GM19043 (cell line): ENCODE measurements around the gene SLC35F3.

ENCODE experiments used
- ATAC-seq: cut with Tn5 transposase; IDR thresholded peaks from one replicate; pipeline ENCODE4 v1.9.1; 2021; ENCODE audit warnings: low read depth; ENCODE audit not compliant: unreplicated experiment

SLC35F3 gene

DNA sequence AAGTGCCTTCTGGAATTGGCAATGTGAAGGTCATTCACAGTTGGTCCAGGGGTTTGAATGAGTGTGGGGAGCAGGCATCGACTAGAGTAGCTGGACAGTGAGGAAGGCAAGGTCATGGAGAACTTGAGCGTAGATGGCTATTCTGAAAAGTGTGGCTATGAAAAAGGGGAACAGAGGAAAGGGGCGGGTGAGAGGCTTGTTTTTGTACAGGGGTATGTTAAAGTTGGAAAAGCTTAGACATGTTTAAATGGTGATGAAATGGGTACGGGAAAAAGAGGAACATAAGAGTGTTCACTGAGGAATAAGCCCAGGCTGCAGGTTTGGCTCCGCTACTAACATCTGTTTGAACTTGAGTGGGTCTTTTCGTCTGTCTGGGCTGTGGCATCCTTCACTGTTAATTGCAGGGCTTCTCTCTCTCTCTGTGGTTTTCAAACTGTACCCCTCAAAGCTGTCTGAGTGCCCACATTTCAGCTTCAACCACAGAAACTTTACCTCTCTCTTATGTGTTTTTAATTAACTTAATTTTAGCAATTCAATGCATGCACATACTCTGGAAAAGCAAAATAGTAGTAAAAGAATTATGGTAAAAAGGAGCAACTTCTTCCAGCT lies 398.0 kb downstream of the SLC35F3 start:
- ATAC-seq: no peak

GRCh38 chr1:234303231-234303630 lies 398.8 kb downstream of the SLC35F3 start:
- no peak for ATAC-seq

DNA sequence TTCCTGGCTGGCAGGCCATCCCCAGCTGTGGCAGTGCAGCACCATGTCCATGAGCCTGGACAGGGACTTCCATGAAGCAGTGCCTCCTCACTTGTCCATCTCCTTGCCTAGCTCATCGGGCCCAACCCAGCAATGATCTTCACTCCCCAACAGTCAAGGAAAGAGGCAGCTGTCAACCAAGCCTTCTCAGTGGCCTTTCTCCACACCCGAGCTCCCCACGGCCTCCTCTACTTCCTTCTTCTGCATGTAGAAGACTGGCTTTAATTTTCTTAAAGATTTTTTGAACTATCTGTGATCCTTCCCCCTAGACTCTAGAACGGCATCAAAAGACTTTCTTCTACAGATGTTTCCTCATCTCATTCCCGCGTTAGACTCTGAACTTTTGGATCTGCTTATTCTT lies 403.2 kb downstream of the SLC35F3 start:
- ATAC-seq: no peak

DNA sequence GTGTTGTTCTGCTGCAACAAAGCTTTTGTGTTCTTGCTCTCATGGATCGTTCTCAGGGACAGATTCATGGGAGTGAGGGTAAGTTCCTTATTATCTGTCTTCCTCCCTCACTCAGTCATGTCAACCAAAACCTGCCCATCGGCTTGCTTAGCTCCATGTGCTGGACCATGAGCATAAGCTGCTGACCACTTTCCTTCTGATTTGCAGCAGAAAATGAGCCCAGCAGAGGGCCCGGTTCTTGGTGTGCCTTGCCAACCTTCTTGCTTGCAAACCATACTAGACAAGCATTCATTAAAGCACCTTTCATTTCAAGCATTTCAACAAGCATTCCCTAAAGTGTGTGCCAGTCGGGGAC lies 404.7 kb downstream of the SLC35F3 start:
- no peak for ATAC-seq

DNA sequence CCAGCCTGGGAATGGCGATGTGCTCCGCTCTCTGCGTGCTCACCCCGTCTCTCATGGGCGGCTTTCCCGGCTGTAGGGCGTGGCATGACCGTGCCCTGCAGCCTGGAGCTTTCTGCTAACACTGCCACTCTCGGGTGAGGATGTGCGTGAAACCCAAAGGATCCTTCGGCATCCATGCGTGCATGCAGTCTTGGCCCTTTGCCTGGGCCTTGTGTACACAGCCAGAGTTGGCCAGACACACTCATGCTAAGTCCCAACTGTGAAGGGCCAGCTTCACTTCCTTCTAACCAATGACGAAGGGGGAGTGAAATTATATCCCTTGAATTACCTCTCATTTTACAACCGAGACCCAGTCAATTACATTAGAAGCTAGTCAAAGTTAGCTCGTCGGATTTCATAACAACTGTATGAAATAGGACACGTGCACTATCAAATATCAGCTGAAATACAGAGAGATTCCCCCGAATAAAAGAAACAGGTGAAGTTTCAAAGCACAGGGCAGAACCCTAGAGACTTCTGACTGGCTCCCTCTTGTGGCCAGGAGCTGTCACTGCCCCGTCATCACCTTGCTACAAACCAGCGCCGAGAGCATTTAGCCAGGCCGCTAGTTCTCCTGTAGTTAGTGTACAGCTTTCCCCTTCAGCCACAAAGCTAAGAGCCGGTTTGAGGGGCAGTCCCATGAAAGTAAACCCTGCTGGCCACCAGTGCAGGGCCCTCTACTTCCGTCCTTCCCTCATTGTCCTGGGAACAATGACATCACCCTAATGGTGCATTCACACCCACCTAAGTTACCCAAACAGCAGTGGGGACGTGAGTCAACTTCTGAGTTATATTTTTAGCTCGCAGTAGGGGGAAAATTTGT lies 405.4 kb downstream of the SLC35F3 start:
- peak; percentile 91 for ATAC-seq

GRCh38 chr1:234310460-234310817 lies 406.0 kb downstream of the SLC35F3 start:
- ATAC-seq: no peak

- no peak for ATAC-seq
Measured at GRCh38 chr1:234311414-234311813, 406.9 kb downstream of the SLC35F3 start.

DNA sequence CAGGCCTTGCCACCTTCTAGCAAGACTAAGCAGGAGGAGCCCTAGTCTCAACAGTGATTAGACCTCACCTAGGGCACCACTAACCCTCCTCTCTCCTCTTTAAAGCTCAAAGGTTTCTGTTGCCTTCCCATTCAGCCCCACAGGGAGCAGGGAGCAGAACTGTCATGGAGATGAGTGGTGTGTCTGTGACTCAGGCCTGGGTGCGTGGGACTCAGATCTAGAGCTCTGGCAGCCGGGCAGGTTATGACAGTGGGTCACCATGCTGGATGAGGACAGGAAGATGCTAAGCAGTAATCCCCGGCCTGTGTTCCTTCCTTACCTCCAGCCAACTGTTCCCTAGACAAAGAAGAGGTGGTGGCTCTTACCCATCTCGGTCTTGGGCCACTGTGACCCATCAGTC lies 408.7 kb downstream of the SLC35F3 start:
- ATAC-seq: no peak

GRCh38 chr1:234315091-234315541 lies 410.6 kb downstream of the SLC35F3 start:
- no peak for ATAC-seq

DNA sequence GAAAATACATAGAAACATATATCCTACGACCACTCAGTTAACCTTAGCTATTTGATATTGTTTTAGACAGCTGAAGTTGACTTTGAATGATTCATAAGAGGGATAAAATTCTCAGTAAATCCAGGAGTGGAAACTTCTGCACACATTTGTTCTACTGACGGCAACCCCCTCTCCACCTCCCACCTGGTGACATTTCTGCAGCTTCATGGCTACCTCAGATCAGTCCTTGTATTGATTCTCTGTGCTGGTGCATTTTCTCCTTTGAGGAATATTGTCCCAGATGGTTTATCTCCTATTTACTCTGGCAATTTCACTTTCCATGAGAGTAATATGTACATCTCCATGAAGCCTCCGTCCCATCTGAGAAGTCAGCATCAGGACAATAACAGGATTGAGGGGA lies 411.1 kb downstream of the SLC35F3 start:
- ATAC-seq: no peak

DNA sequence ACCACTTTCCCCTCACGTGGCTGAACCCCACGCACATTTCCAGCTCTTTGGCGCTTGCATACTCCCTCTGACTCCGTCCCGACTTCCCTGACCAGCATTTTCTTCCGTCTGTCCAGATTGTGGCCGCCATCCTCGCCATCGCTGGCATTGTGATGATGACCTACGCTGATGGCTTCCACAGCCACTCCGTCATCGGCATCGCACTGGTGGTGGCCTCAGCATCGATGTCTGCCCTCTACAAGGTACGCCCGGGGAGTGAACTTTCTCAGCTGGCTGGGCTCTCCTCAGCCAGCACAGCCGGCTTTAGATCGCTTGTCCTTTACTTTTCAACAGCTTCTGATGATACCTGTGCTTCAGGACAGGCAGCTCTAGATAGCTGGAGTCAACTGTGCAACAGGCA lies 412.0 kb downstream of the SLC35F3 start:
- ATAC-seq: no peak

- ATAC-seq: no peak
Measured at GRCh38 chr1:234316937-234317336, 412.5 kb downstream of the SLC35F3 start.

DNA sequence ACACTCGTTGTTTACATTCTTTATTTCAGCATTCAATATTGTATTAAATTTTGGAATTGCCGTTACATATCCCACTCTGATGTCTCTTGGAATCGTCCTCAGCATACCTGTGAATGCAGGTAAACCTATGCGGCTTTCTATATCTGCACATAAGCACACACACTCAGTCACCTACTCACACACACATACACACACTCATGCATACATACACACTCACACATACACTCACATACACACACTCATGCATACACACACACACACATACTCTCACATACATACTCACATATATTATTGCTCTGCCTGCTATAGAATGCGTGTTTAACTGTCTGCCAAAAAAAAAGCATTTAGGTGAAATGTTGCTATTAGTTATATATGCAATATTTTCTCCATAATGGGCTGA lies 415.6 kb downstream of the SLC35F3 start:
- ATAC-seq: no peak

GRCh38 chr1:234320549-234320948 lies 416.1 kb downstream of the SLC35F3 start:
- no peak for ATAC-seq

- no peak for ATAC-seq
Measured at GRCh38 chr1:234321231-234321630, 416.8 kb downstream of the SLC35F3 start.

DNA sequence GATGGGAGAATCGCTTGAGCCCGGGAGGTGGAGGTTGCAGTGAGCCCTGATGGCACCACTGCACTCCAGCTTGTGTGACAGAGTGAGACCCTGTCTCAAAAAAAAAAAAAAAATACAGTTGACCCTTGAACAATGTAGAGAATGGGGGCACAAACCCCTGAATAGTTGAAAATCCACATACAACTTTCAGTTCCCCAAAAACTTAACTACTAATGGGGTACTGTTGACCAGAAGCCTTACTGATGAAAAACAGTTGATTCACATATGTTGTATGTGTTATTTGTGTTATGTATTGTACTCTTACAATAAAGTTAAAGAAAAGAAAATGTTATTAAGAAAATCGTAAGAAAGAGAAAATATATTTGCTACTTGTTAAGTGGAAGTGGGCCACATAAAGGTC lies 417.6 kb downstream of the SLC35F3 start:
- ATAC-seq: no peak

GRCh38 chr1:234322979-234323378 lies 418.5 kb downstream of the SLC35F3 start:
- no peak for ATAC-seq

- ATAC-seq: no peak
Measured at GRCh38 chr1:234324821-234325220, 420.3 kb downstream of the SLC35F3 start.

DNA sequence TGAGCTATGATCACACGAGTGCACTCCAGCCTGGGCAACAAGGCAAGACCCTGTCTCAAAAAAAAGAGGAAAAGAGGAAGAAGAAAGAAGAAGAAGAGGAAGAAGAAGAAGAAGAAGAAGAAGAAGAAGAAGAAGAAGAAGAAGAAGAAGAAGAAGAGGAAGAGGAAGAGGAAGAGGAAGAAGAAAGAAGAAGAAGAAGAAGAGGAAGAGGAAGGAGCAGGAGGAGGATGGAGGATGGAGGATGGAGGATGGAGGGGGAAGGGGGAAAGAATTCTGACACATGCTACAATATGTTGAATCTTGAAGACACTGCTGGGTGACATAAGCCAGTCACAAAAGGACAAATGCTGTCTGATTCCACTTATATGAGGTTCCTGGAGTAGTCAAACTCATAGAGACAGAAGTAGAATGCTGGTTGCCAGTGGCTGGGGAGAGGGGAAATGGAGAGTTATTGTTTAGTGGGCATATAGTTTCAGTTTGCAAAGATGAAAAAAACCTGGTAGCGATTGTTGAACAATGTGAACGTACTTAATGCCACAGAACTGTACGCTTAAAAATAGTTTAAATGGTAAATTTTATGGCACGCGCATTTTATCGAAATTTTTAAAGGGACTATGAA lies 421.5 kb downstream of the SLC35F3 start:
- no peak for ATAC-seq

DNA sequence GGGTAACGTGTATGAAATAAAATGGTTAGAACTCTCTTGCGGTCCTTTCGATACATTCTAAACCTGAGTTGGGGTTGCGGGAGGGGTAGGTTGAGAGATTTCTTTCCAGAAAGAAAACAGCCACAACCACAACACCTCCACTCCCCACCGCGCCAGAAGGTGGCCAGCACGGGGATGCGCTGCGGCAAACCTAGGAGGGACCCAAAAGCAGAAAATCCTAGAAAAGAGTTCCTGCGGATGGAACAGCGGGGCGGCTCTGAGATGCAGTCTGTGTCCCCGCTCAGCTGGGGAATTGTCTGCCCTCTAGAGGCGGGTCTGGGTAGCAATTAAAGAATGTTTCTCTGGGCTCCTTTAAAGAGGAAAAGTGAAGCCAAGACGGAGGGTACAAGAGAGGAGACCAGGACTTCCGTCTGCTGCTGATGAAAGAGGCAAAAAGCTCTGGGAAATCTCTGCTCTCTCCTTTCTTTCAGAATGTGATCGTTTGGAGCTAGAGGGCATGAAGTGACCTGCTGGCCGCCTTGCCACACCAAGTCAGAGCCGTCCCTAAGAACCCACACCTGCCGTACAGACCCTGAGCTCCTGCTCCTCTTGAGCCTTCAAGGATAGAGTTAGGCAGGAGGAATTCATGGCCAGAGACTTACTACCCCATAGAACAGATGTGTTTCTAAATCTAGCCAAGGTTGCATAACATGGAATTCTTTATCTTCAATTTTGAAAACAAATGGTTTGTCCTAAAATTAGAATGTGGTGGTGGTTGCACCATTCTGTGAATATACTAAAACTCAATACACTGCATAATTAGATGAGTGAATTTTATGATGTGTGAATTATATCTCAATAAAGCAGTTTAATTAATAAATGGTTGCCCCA lies 422.3 kb downstream of the SLC35F3 start:
- ATAC-seq: peak; percentile 72
